HG03025 (cell line): ENCODE measurements around the gene IGSF11.
"Not testable (repeated sequence)": the region's sequence is repeated elsewhere in the genome, so short reads cannot be mapped to it uniquely, and the experiment has no call there.

Experiments used
- ATAC-seq: cut with Tn5 transposase; IDR thresholded peaks from one replicate; pipeline ENCODE4 v1.9.1; 2021; ENCODE audit warnings: mild to moderate bottlenecking, moderate library complexity; ENCODE audit not compliant: unreplicated experiment, low FRiP score

Gene IGSF11

DNA sequence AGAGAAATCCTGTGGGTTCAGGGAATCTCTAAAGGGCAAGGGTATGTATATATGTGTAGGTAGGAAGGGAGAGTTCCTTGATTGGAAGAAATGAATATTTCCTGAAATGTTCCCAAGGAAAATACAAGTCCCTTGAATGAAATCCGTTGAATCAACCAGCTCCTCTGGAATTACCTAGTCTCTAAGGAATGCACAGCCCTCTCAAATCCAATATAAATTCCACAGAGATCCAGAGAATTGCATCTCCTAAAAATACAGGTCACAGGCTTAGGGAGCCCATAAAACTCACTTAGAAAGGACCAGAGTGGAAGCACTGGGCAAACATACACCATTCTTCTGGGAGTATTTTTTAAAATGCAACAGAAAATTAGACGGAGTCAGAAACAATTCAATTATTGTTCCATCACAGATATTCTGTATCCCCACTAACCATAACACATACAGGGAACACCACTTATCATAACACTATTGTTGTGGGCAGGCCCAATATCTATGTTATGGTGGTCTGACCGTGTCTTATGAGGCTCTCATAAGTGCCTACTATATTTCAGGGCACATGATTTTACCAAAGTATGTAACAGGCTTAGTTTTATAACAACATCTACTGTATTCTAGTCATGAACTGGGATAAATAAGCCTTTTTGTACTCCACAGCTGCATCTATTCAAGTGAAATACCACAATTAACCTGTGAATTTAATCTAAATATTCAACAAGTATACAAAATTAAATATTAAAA, 43.7 kb downstream of the IGSF11 start:
- no peak for ATAC-seq

DNA sequence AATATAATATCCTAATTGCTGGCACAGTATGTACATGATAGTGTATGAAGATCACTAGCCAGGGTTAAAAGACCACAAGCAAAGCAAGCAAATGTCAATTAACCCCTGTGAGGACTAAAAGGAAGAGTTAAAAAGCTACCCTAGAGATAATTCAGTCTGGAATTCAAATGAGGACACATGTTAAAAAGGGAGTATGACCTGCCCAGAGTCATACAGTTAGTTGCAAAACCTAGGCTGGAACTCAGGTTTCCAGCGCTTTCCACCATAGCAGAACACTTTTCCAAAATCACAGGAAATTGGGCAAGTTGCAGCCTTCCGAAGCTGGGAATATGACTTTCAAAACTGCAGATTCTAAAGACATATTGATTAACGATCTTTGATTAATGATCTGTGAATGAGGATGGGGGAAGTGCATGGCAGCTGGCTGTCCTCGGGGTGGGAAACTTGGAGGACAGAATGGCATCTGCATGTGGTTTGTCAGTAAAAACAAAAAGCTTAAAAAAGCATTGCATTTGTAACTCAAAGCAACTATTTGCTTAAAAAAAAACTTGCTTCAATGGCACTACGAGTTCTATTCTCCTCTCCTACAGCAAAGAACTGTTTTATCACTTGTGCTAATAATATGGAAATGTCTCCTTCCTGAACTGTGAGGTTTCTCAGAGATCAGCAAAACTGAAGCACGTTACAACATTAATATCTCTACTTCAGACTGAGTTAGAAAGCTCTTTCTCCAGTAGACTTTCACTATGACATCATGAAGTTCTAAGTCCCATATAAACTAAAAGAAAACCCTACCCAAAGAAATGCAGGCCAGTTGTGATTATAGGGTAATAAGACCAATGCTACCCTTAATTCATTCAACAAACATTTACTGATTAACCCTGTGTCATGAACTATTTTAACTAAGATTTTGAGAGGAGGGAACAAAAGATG, 46.2 kb downstream of the IGSF11 start:
- ATAC-seq = no peak

DNA sequence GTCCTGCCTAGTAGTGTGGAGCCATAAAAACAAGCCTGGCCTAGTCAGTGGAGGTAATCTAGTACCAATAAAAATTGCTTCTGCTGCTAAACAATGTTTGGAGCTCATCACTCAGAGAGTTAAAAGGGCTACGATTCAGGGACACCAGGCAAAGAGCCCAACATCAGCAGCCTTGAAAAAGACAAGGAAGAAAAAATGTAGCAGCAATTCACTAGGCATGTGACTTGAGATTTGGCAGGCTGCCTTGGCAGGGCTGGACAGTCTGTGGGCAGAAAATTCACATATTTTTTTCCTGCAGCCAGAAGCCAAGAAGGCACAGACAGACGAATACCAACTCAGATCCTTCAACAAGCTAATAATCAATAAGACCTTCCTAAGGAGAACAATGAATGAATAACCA, 47.2 kb downstream of the IGSF11 start:
- no peak for ATAC-seq

- no peak for ATAC-seq
Observed at GRCh38 chr3:118986734-118987133, 47.9 kb downstream of the IGSF11 start.

DNA sequence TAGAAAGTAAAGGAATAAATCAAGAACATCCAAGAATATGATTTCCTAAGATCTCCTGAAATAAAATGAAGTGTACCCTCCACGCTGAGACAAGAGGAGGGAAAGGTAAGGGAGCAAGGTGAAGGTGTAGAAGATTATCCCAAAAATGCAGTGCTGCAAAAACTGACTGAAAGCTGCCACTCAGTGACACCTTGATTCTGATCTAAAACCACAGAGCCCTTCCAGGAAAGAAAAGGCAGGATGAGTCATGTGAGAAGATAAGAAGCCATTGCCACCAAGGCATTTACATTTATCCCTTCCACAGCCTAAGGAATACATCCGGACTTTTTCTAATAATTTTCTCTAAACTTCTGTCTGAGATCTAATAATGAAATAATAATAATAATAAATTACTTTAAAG, 49.9 kb downstream of the IGSF11 start:
- no peak for ATAC-seq

DNA sequence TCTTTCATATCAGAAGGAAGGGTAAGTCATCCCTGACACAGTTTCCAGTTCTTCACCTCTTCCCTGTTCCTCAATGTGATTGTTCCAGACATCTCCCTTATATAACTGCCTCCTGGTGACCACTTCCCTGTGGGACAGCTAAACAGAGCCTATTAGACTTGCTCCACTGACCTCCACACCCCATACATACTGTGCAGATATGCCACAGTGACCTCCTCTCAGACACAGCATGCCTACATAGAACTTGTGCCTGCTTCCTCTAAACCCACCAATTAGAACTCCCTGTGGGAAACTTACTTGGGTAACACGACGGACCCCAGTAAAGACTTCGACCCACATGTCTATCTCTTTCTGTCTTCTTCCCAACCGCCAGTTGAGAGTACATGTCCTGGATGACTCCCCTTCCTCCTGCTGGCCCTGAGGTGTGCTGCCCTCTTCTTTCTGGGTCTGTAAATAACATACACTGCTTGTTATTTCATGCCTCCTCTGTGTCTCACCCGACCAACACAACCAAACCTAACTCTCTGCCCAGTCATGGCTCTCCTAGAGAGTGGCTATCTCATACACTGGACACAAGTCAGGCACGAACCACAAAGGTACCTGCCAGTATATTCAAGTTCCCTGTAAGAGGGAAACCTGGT, 53.0 kb downstream of the IGSF11 start:
- no peak for ATAC-seq

DNA sequence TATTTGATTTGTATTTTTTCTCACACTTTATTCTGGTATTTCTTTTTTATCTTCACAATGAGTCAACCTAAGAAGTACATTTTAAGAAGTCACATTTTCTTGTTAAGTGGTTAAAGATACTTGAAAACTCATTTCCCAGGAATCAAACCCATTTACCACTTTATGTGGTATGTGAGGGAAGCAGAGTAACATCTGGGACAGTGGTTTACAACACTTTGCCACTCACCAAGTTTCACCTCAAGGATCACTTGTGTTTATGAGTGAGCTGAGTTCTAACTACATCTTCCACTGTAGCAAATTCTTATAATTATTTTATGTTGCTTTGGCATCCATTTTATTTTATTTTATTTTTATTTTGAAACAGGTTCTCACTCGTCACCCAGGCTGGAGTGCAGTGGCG, 53.8 kb downstream of the IGSF11 start:
- no peak for ATAC-seq

GRCh38 chr3:118978393-118978758, 56.3 kb downstream of the IGSF11 start:
- ATAC-seq = no peak

GRCh38 chr3:118977671-118978392, 56.8 kb downstream of the IGSF11 start:
- no peak for ATAC-seq

DNA sequence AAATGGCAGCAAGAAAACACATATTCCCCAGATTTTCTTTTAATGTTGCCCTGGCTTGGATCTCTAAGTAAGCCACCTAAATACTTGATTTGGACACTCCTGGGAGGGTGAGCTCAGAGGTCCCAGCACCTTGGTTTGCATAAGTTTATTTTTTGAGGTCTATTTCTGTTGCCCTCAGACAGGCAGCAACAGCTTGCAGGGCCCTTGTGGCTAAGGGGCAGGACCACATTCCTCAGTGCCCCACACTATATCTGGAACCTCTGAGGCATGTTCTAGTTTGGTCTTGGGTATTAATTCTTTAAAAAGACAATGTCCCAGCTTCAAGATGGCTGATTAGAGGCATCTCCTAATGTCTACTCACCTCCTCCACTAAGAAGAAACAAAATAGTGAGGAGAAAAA, 57.5 kb downstream of the IGSF11 start:
- no peak for ATAC-seq

DNA sequence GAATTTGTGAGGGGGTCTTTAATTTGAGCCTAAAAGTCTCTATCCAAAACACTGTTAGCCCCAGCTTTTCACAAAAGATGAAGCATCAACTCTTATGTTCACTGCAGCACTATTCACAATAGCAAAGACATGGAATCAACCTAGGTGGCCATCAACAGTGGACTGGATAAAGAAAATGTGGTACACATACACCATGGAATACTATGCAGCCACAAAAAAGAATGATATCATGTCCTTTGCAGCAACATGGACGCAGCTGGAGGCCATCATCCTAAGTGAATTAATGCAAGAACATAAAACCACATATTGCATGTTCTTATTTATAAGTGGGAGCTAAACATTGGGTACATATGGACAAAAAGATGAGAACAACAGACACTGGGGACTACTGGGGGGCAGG, 59.2 kb downstream of the IGSF11 start:
- not testable (repeated sequence) for ATAC-seq

DNA sequence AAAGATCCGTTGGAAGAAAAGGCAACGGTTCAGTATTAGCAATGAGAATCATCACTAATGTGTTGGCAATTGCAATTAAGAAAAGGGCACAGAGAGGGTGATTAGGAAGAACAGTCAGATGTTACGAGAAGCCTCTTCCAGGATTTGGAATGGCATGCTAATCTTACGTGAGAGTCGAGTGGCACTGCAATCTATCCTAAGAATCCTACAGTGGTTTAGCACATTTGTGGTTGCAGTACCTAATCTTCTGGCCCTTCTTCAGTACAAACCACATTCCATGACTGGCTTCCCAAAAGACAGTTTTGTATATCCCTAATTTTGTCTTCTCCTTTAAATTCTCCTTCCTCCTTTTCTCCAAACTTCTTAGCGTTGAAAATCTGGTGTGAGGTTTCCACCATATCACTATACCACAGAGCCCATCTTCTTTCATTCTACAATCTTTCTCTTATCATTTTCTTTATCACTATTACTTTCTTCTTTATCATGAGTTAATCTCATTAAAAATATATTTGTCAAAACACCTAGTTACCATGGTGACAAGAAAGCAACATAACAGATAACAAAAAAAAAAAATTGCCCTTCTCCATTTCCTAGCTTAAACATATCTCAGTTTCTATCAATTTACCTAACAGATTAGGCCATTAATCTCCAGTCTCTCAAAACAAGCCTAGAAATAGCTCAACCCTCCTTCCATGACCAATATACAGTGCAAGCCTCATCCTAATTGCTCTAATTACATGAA, 60.1 kb downstream of the IGSF11 start:
- ATAC-seq = no peak

GRCh38 chr3:118973050-118973449, 61.6 kb downstream of the IGSF11 start:
- ATAC-seq = no peak

DNA sequence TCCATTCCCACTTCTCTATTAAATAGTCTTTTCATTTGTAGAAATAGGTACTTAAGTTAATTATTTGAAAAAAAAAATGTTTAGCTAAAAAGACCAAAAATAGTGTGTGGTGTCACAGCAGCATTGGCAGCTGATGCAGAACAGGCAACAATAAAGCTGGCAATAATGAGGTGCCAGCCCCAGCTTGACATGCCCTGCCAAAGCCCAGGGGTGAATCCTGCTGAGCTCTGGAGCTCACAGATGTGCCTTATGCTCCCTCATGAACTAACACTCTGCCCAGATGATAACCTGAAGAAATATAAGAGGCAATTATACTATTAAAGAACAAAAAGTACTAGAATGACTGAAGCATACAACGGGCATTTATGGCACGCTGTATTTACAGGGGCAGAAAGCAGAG, 63.8 kb downstream of the IGSF11 start:
- ATAC-seq = no peak

DNA sequence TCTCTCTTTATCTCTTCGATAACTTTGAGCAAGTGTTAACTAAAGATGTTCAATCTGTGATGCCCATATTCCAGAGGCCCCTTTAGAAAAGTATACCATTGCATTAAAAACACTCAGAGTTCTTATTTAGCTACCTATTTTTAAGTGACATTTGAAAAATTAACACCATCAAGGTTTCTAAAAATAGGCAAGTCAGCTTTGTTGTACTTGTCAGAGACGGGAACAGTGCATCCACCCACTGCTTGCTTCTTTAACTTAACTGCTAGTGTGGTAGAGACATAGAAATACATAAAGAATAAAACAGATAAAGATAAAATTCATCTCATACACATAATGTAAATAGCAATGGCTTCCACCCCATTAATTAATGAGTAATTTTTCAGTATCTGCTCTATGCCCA, 66.0 kb downstream of the IGSF11 start:
- no peak for ATAC-seq

- no peak for ATAC-seq
Observed at GRCh38 chr3:118968111-118968510, 66.5 kb downstream of the IGSF11 start.

DNA sequence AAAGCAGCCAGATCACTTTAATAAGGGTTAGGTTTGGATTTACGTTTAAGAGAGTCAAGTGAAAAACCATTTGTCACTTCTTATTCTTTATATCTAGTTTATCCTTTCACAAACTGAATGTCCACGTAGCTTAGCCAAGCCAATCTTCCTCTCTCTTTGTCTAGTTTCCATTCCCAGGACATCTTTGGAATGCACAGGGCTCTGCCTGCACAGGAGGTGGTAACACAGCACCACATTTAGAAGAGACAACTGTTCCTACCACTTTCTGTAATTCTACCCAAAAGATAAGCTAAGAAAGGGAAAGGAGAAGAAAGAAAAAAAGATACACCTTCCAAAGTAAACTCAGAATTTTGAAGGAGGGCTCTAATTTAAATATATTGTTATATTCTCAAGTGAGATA, 67.9 kb downstream of the IGSF11 start:
- no peak for ATAC-seq

DNA sequence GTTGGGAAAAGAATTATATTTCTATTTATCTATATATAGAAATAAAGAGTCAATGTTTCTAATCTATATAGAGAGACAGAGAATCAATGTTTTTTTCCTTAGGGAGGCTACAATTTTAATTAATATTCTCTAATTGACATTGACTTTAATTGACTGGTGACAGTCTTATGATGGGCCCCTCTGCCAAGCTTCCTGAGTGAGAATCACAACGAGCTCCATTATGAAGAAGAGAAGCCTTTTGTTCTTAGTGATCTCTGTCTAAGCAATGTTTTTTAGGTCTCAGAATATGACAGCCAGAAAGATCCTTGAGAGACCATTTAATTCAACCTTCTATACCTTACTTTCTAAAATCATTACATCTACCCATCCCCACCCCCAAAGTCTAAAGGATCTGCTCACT, 70.9 kb downstream of the IGSF11 start:
- ATAC-seq = no peak

DNA sequence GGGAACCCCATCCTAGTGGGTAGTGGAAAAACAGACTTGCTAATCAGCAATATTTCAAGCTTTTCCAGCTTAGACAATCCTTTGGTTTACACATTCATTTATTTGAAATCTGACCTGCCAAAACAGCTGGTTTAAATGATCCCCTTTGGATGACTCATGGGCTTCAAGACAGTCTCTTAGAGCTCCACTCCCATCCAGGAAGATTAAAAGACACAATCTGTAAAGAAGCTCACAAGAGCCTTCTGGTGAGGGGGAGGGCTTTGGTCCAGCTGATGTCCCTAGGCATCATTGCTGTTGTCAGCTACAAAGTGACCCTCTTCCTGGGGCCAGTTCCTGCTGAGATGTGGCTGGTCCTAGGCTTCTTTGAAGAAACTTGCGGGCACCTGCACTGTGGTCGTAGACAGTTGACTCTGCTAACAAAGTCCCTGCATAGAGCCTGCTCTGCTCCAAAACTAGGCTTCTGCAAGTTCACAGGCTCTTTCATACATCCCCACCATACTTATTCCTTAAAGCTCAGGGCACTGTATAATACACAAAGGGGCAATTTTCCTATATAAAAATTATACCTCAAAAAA, 73.7 kb downstream of the IGSF11 start:
- ATAC-seq = no peak
